Body of pancreas (tissue), 4 donors: ENCODE data around the gene FN3KRP. TPM values are rescaled to one million over a fixed set of nuclear protein-coding genes. Genes with fewer than 3 reads are reported as not detected.

ENCODE experiments used
- ATAC-seq: fragments of 150-250 bp; one replicate; pipeline ENCODE4 v1.9.1; 2016
- DNase-seq, 4 donors: peaks; one replicate each; pipeline ENCODE4 v3.0.0-alpha.2; 2019
- H3K27ac ChIP-seq, 4 donors: fragments of 200-600 bp; sonication (generic); 1 replicate in 3 of 4; 2 replicates in 1 of 4; pipeline versions ENCODE4 v1.5.1 to v1.6.1; 2016 to 2019; ENCODE audit warnings: mild to moderate bottlenecking in 1 of 4, mixed read lengths in 1 of 4, moderate library complexity in 1 of 4
- H3K27me3 ChIP-seq, 2 donors: fragments of 200-600 bp; sonication (generic); one replicate each; pipeline ENCODE4 v1.6.0; 2016; ENCODE audit warnings: mild to moderate bottlenecking in 1 of 2
- H3K36me3 ChIP-seq, 2 donors: fragments of 200-600 bp; sonication (generic); replicated peaks in 1 of 2; 2 replicates each; pipeline ENCODE4 v1.5.1; 2016; ENCODE audit warnings: low read depth in 2 of 2; ENCODE audit not compliant: insufficient read depth in 1 of 2
- H3K4me1 ChIP-seq: fragments of 200-600 bp; sonication (generic); one replicate; pipeline ENCODE4 v1.6.0; 2016
- H3K4me3 ChIP-seq, 2 donors: fragments of 200-600 bp; sonication (generic); 1 replicate in 1 of 2; 2 replicates in 1 of 2; pipeline ENCODE4 v1.5.1; 2016 to 2019
- H3K9me3 ChIP-seq, 3 donors: fragments of 200-600 bp; sonication (generic); 1 replicate in 2 of 3; 2 replicates in 1 of 3; pipeline ENCODE4 v1.5.1; 2016
- CTCF ChIP-seq, 7 experiments: fragments of 450-650 bp in 4 of 7; fragments of 200-600 bp in 3 of 7; sonication (generic) in 3 of 7; IDR thresholded peaks; one replicate each; pipeline ENCODE4 v1.5.1; 2016 to 2019; ENCODE audit warnings: antibody characterized with exemption in 7 of 7
- POLR2A ChIP-seq, 3 donors: fragments of 450-650 bp; IDR thresholded peaks; one replicate each; pipeline ENCODE4 v1.6.1; 2016; ENCODE audit warnings: antibody characterized with exemption in 3 of 3, mild to moderate bottlenecking in 2 of 3
- WGBS, 2 donors: methylation state at CpG; one replicate each; pipeline ENCODE4 v1.1.5; 2017; 5-methylcytosine and 5-hydroxymethylcytosine counted together
- intact Hi-C: fragments of 100-400 bp; cut with DNase I; formaldehyde crosslinking; loops from one replicate; pipeline ENCODE4 v1.15.1; 2023
- total RNA-seq, 2 donors: library from RNA; depleted of rRNA; stranded (reverse); fragments of >200 nt; gene quantifications; one replicate each; pipeline ENCODE4 v1.1.0, GENCODE V29; 2016

The FN3KRP gene
- total RNA-seq, 2 donors from 2014 or later: 7.6 to 8.0 TPM

- intact Hi-C loops: loop anchor here (5.0 kb wide), 1 partner anchor 109 kb away; no protein-coding TSS in a partner anchor
- no peaks in the 10 kb centered on the region for H3K9me3 ChIP-seq
- no peaks in the 10 kb centered on the region for H3K27me3 ChIP-seq
- peaks cover 5% of the 10 kb centered on the region for H3K4me1 ChIP-seq
- H3K36me3 ChIP-seq: no peaks in the 10 kb centered on the region
- H3K4me3 ChIP-seq: no peak overlapping the region
- 31 to 60% methylated on average over 2 to 20 of the region's 20 CpGs for WGBS, 2 donors
- DNase-seq (peak; percentile 73 to 86 (median 78)), ATAC-seq (peak; percentile 95)
- no peak overlapping the region for H3K27ac ChIP-seq
- no peak for TF ChIP-seq POLR2A (IDR thresholded peaks at IDR 0.05)
- TF ChIP-seq CTCF (IDR thresholded peaks at IDR 0.05): peak; percentile 53 to 94 (median 81)
Observed at GRCh38 chr17:82668631-82669099, 47.8 kb upstream of the FN3KRP start.

GRCh38 chr17:82670661-82671450 is 45.6 kb upstream of the FN3KRP start:
- 89% methylated on average over 19 of the region's 19 CpGs for WGBS, 2 donors
- intact Hi-C loops: no loop called here
- Histone ChIP-seq H3K4me1 (peaks cover 5% of the 10 kb centered on the region), H3K27ac (no peak overlapping the region), H3K9me3 (no peaks in the 10 kb centered on the region), H3K4me3 (no peak overlapping the region), H3K36me3 (no peaks in the 10 kb centered on the region), H3K27me3 (no peaks in the 10 kb centered on the region)
- DNase-seq (no peak), ATAC-seq (no peak)
- TF ChIP-seq CTCF (IDR thresholded peaks at IDR 0.05) (no peak), POLR2A (IDR thresholded peaks at IDR 0.05) (no peak)

GRCh38 chr17:82674656-82675475 is 41.6 kb upstream of the FN3KRP start:
- intact Hi-C loops: no loop called here
- no peak for TF ChIP-seq POLR2A (IDR thresholded peaks at IDR 0.05)
- no peak for TF ChIP-seq CTCF (IDR thresholded peaks at IDR 0.05)
- Histone ChIP-seq H3K27me3 (no peaks in the 10 kb centered on the region), H3K27ac (no peak overlapping the region), H3K4me1 (no peaks in the 10 kb centered on the region), H3K9me3 (no peaks in the 10 kb centered on the region), H3K4me3 (no peak overlapping the region), H3K36me3 (no peaks in the 10 kb centered on the region)
- DNase-seq (no peak), ATAC-seq (no peak)
- WGBS, 2 donors: 80 to 83% methylated on average over 20 of the region's 20 CpGs

- whole genome bisulfite sequencing, 2 donors: 71 to 89% methylated on average over 8 to 18 of the region's 18 CpGs
- ATAC-seq: no peak
- Histone ChIP-seq H3K9me3 (no peaks in the 10 kb centered on the region), H3K4me3 (no peak overlapping the region), H3K27ac (no peak overlapping the region), H3K4me1 (no peaks in the 10 kb centered on the region), H3K36me3 (no peaks in the 10 kb centered on the region), H3K27me3 (no peaks in the 10 kb centered on the region)
- DNase-seq: no peak
- no peak for TF ChIP-seq POLR2A (IDR thresholded peaks at IDR 0.05)
- TF ChIP-seq CTCF (IDR thresholded peaks at IDR 0.05): no peak
- intact Hi-C loops: no loop called here
Observed at GRCh38 chr17:82675476-82676245, 40.8 kb upstream of the FN3KRP start.
